ENCODE results near the gene PPP1R2.

The PPP1R2 gene

GRCh38 chr3:195565716-195566115 lies 22.6 kb upstream of the PPP1R2 start:
- no peak for DNase-seq (ENCODE audit: low read depth)

GRCh38 chr3:195563317-195563716 lies 20.2 kb upstream of the PPP1R2 start:
- DNase-seq (ENCODE audit: low read depth): no peak

GRCh38 chr3:195559723-195560409 lies 16.7 kb upstream of the PPP1R2 start:
- DNase-seq (ENCODE audit: low read depth): no peak

GRCh38 chr3:195558602-195559001 lies 15.5 kb upstream of the PPP1R2 start:
- DNase-seq (ENCODE audit: low read depth): peak; percentile 31

GRCh38 chr3:195557322-195557721 lies 14.2 kb upstream of the PPP1R2 start:
- no peak for DNase-seq (ENCODE audit: low read depth)

- DNase-seq (ENCODE audit: low read depth): peak; percentile 22
Observed at GRCh38 chr3:195556390-195556789, 13.3 kb upstream of the PPP1R2 start.

- DNase-seq (ENCODE audit: low read depth): no peak
Observed at GRCh38 chr3:195555110-195555509, 12.0 kb upstream of the PPP1R2 start.

GRCh38 chr3:195554458-195554857 lies 11.3 kb upstream of the PPP1R2 start:
- no peak for DNase-seq (ENCODE audit: low read depth)

GRCh38 chr3:195553268-195553667 lies 10.1 kb upstream of the PPP1R2 start:
- DNase-seq (ENCODE audit: low read depth): no peak

GRCh38 chr3:195551381-195551978 lies 8.4 kb upstream of the PPP1R2 start:
- DNase-seq (ENCODE audit: low read depth): no peak

GRCh38 chr3:195550723-195551122 lies 7.6 kb upstream of the PPP1R2 start:
- peak; percentile 16 for DNase-seq (ENCODE audit: low read depth)

GRCh38 chr3:195549931-195550519 lies 6.9 kb upstream of the PPP1R2 start:
- peak; percentile 47 for DNase-seq (ENCODE audit: low read depth)

GRCh38 chr3:195548987-195549386 lies 5.9 kb upstream of the PPP1R2 start:
- DNase-seq (ENCODE audit: low read depth): no peak

- DNase-seq (ENCODE audit: low read depth): no peak
Observed at GRCh38 chr3:195548501-195548900, 5.4 kb upstream of the PPP1R2 start.

GRCh38 chr3:195548006-195548405 lies 4.9 kb upstream of the PPP1R2 start:
- DNase-seq (ENCODE audit: low read depth): no peak

- DNase-seq (ENCODE audit: low read depth): peak; percentile 77
Observed at GRCh38 chr3:195546130-195546560, 3.0 kb upstream of the PPP1R2 start.

GRCh38 chr3:195544634-195545033 lies 1.5 kb upstream of the PPP1R2 start:
- no peak for DNase-seq (ENCODE audit: low read depth)

- no peak for DNase-seq (ENCODE audit: low read depth)
Observed at GRCh38 chr3:195544230-195544536, 1.1 kb upstream of the PPP1R2 start.

- DNase-seq (ENCODE audit: low read depth): no peak
Observed at GRCh38 chr3:195543500-195544229, 540 bp upstream of the PPP1R2 start.

GRCh38 chr3:195542316-195542697 lies 818 bp downstream of the PPP1R2 start:
- no peak for DNase-seq (ENCODE audit: low read depth)

GRCh38 chr3:195540511-195540910 lies 2.6 kb downstream of the PPP1R2 start:
- DNase-seq (ENCODE audit: low read depth): no peak

- DNase-seq (ENCODE audit: low read depth): no peak
Observed at GRCh38 chr3:195540027-195540426, 3.1 kb downstream of the PPP1R2 start.

GRCh38 chr3:195539479-195539878 lies 3.6 kb downstream of the PPP1R2 start:
- DNase-seq (ENCODE audit: low read depth): no peak

All from amniotic epithelial cell (primary cell).